ENCODE data around the gene LAMA5.

LAMA5 gene

DNA sequence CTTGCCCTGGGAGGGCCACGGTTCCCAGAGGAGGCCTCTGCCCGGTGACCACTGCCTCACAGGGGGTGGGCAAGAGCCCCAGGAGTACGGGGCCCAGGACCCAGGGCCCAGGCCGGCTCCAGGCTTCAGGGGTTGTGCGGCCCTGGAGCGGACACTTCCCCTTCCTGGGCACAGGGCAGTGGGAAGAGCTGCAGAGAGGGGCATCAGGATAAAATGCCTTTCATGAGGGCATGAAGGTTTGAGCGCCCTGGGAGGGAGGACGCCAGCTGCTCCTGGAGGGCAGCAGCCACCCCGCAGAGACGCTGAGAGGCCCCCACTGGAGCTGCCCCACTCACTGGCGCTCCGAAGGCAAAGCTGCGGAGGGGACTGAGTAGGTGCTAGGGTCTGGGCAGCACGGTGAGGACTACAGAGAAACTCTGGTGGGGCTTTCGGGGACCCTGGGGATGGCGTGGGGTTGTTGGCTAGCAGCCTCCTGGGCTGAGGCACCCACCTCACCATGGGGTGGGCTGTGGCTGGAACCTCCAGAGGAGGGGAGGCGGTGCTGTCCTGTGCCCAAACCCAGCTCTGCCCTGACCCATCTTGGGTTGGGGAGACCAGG, 10.4 kb downstream of the LAMA5 start:
- TF ChIP-seq ZBTB7A (IDR thresholded peaks at IDR 0.05; ENCODE audit: low read depth) (no peak), NFIC (IDR thresholded peaks at IDR 0.05) (no peak), TCF12 (IDR thresholded peaks at IDR 0.05; ENCODE audit: low read depth) (no peak), CREB1 (IDR thresholded peaks at IDR 0.05; ENCODE audit: low read depth) (no peak), REST (IDR thresholded peaks at IDR 0.05; ENCODE audit: low read depth) (no peak), TAF1 (IDR thresholded peaks at IDR 0.05; ENCODE audit: low read depth) (no peak), RAD21 (IDR thresholded peaks at IDR 0.05; ENCODE audit: low read depth) (no peak)
- TF ChIP-seq, protein P1, sequence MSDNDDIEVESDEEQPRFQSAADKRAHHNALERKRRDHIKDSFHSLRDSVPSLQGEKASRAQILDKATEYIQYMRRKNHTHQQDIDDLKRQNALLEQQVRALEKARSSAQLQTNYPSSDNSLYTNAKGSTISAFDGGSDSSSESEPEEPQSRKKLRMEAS (IDR thresholded peaks at IDR 0.05), result no peak

- TF ChIP-seq TCF12 (IDR thresholded peaks at IDR 0.05; ENCODE audit: low read depth) (no peak), YY1 (IDR thresholded peaks at IDR 0.05; ENCODE audit: low read depth) (no peak), RAD21 (IDR thresholded peaks at IDR 0.05; ENCODE audit: low read depth) (no peak), EP300 (IDR thresholded peaks at IDR 0.05; ENCODE audit: borderline replicate concordance) (no peak), ZBTB7A (IDR thresholded peaks at IDR 0.05; ENCODE audit: low read depth) (peak; percentile 32; the same call in 1 of the 2 replicates), TEAD4 (IDR thresholded peaks at IDR 0.05) (peak; percentile 4; the same call in 1 of the 2 replicates), CREB1 (IDR thresholded peaks at IDR 0.05; ENCODE audit: low read depth) (no peak), REST (IDR thresholded peaks at IDR 0.05; ENCODE audit: low read depth) (no peak)
- TF ChIP-seq, protein P1 (IDR thresholded peaks at IDR 0.05), result no peak
These were observed 11.1 kb downstream of the LAMA5 start for GRCh38 chr20:62355878-62356588.

- TF ChIP-seq CEBPB (IDR thresholded peaks at IDR 0.05), result no peak; the same call in 1 of the 2 replicates
- TF ChIP-seq, protein P2, sequence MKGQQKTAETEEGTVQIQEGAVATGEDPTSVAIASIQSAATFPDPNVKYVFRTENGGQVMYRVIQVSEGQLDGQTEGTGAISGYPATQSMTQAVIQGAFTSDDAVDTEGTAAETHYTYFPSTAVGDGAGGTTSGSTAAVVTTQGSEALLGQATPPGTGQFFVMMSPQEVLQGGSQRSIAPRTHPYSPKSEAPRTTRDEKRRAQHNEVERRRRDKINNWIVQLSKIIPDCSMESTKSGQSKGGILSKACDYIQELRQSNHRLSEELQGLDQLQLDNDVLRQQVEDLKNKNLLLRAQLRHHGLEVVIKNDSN (IDR thresholded peaks at IDR 0.05), result 0 out of 2 replicates have a peak, but pooled peaks have one; percentile 10
- TF ChIP-seq EP300 (IDR thresholded peaks at IDR 0.05; ENCODE audit: borderline replicate concordance), result peak; percentile 89
- TF ChIP-seq TAF1 (IDR thresholded peaks at IDR 0.05; ENCODE audit: low read depth), result no peak
- no peak for TF ChIP-seq EGR1 (IDR thresholded peaks at IDR 0.05)
- TF ChIP-seq ZBTB7A (IDR thresholded peaks at IDR 0.05; ENCODE audit: low read depth), result peak; percentile 96
- TF ChIP-seq YY1 (IDR thresholded peaks at IDR 0.05; ENCODE audit: low read depth), result 0 out of 2 replicates have a peak, but pooled peaks have one; percentile 18
- TF ChIP-seq FOXM1 (IDR thresholded peaks at IDR 0.05; ENCODE audit: borderline replicate concordance, low read depth), result peak; percentile 64
- TF ChIP-seq NFIC (IDR thresholded peaks at IDR 0.05), result peak; percentile 90
- no peak for TF ChIP-seq RAD21 (IDR thresholded peaks at IDR 0.05; ENCODE audit: low read depth)
- peak; percentile 92; the same call in 1 of the 2 replicates for TF ChIP-seq TCF12 (IDR thresholded peaks at IDR 0.05; ENCODE audit: low read depth)
- TF ChIP-seq TEAD4 (IDR thresholded peaks at IDR 0.05), result peak; percentile 51
- TF ChIP-seq REST (IDR thresholded peaks at IDR 0.05; ENCODE audit: low read depth), result no peak
- TF ChIP-seq, protein P1 (IDR thresholded peaks at IDR 0.05), result peak; percentile 30; the same call in 1 of the 2 replicates
- no peak for TF ChIP-seq CREB1 (IDR thresholded peaks at IDR 0.05; ENCODE audit: low read depth)
These were observed 11.6 kb downstream of the LAMA5 start for GRCh38 chr20:62355516-62355877.

- TF ChIP-seq TEAD4 (IDR thresholded peaks at IDR 0.05) (no peak), EP300 (IDR thresholded peaks at IDR 0.05; ENCODE audit: borderline replicate concordance) (no peak), TCF12 (IDR thresholded peaks at IDR 0.05; ENCODE audit: low read depth) (no peak), RAD21 (IDR thresholded peaks at IDR 0.05; ENCODE audit: low read depth) (no peak), CEBPB (IDR thresholded peaks at IDR 0.05) (no peak)
- TF ChIP-seq, protein P1 (IDR thresholded peaks at IDR 0.05), result no peak
These were observed 12.2 kb downstream of the LAMA5 start for GRCh38 chr20:62354811-62355341.
